Astrocyte (in vitro differentiated cells and primary cell): ENCODE results near the gene CASKIN1. TPM values are rescaled to one million over a fixed set of nuclear protein-coding genes. Genes with fewer than 3 reads are reported as not detected.

Experiments used
- DNase-seq: peaks from one replicate; pipeline ENCODE4 v3.0.0-alpha.2; 2010; ENCODE audit warnings: low read depth
- FAIRE-seq: peaks from 2 replicates; lab custom pipeline; 2011; peaks lifted over from hg19 to GRCh38; lab: Jason Lieb, UNC
- H2AFZ ChIP-seq: 2 replicates; pipeline ENCODE4 v1.6.0; 2012; ENCODE audit warnings: low read depth, low read length, inconsistent platforms
- H3K27ac ChIP-seq: 2 replicates; pipeline ENCODE4 v1.5.1; 2011; ENCODE audit warnings: low read depth, low read length, inconsistent platforms
- H3K27me3 ChIP-seq: 2 replicates; pipeline ENCODE4 v1.6.0; 2011; ENCODE audit warnings: low read length, inconsistent platforms; ENCODE audit not compliant: insufficient read depth
- H3K36me3 ChIP-seq: 2 replicates; pipeline ENCODE4 v1.5.1; 2011; ENCODE audit warnings: low read length, inconsistent platforms; ENCODE audit not compliant: insufficient read depth
- H3K4me1 ChIP-seq: 2 replicates; pipeline ENCODE4 v1.5.1; 2011; ENCODE audit warnings: low read length, inconsistent platforms; ENCODE audit not compliant: insufficient read depth
- H3K4me2 ChIP-seq: 2 replicates; pipeline ENCODE4 v1.6.0; 2012; ENCODE audit warnings: low read length, inconsistent platforms
- H3K4me3 ChIP-seq: 2 replicates; pipeline ENCODE4 v1.5.1; 2011; ENCODE audit warnings: low read depth, mild to moderate bottlenecking, low read length, inconsistent platforms; ENCODE audit not compliant: insufficient read depth
- H3K79me2 ChIP-seq: 2 replicates; pipeline ENCODE4 v1.6.0; 2012; ENCODE audit warnings: mild to moderate bottlenecking, low read length, inconsistent platforms; ENCODE audit not compliant: insufficient read depth
- H3K9ac ChIP-seq: 2 replicates; pipeline ENCODE4 v1.6.0; 2012; ENCODE audit warnings: mild to moderate bottlenecking, low read length, inconsistent platforms
- H3K9me3 ChIP-seq: 2 replicates; pipeline ENCODE4 v1.5.1; 2012; ENCODE audit warnings: low read depth, mild to moderate bottlenecking, low read length, inconsistent platforms; ENCODE audit not compliant: insufficient read depth
- H4K20me1 ChIP-seq: 2 replicates; pipeline ENCODE4 v1.6.0; 2012; ENCODE audit warnings: low read length, inconsistent platforms; ENCODE audit not compliant: insufficient read depth
- H3K27ac Mint-ChIP-seq: one replicate; pipeline ENCODE4 v1.8.0; 2021; ENCODE audit warnings: mild to moderate bottlenecking, mixed read lengths; ENCODE audit not compliant: unreplicated experiment
- H3K27me3 Mint-ChIP-seq: one replicate; pipeline ENCODE4 v1.8.0; 2021; ENCODE audit warnings: low read depth, mixed read lengths; ENCODE audit not compliant: unreplicated experiment
- H3K36me3 Mint-ChIP-seq: one replicate; pipeline ENCODE4 v1.8.0; 2021; ENCODE audit warnings: low read depth, mixed read lengths; ENCODE audit not compliant: unreplicated experiment
- H3K4me1 Mint-ChIP-seq: one replicate; pipeline ENCODE4 v1.8.0; 2021; ENCODE audit warnings: low read depth, mixed read lengths; ENCODE audit not compliant: unreplicated experiment
- H3K4me3 Mint-ChIP-seq: one replicate; pipeline ENCODE4 v1.8.0; 2021; ENCODE audit warnings: mild to moderate bottlenecking, moderate library complexity, mixed read lengths; ENCODE audit not compliant: unreplicated experiment
- H3K9me3 Mint-ChIP-seq: one replicate; pipeline ENCODE4 v1.8.0; 2021; ENCODE audit warnings: mild to moderate bottlenecking, mixed read lengths; ENCODE audit not compliant: unreplicated experiment
- CTCF ChIP-seq: IDR thresholded peaks from 2 replicates; pipeline ENCODE4 v1.5.1; 2011; ENCODE audit warnings: low read depth, mild to moderate bottlenecking, inconsistent platforms, low read length, moderate library complexity; ENCODE audit not compliant: insufficient read depth
- EZH2 ChIP-seq: IDR thresholded peaks from 2 replicates; pipeline ENCODE4 v1.6.1; 2012; ENCODE audit warnings: mild to moderate bottlenecking, low read length, inconsistent platforms; ENCODE audit not compliant: insufficient read depth
- total RNA-seq: library from RNA; stranded (reverse); gene quantifications from 2 replicates; pipeline ENCODE4 v1.2.1, GENCODE V29; 2021

Gene CASKIN1
- total RNA-seq, 1 donor from 2014 or later = 0.66 TPM

DNA sequence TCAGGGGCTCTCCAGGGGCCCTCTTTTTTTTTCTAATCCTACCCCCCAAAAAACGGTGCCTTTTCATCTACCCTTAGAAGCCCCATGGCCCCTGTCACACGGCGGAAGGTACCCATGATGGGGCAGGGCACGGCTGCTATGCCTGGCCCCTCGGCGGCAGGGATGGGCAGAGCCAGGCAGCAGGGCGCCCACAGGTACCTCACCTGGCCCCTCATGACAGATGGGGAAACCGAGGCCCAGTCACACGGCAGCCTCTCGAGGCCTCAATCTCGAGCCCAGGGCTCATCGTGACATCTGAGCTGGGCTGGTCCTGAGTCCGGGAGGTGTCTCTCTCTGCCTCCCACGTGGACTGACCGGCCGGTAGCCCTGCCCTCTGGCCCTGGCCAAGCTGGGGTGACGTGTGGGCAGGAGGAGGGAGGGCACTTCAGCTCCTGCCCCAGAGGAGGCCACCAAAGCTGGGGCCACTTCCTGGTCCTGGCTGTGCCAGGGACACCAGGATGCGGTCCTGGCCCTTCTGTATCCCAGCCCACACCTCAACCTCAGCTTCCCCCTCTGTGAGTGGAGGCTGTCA is 29.3 kb downstream of the CASKIN1 start:
- no peak for TF ChIP-seq CTCF
- no peak for TF ChIP-seq EZH2
- H3K4me3 Mint-ChIP-seq = no peak overlapping the region
- peaks cover 49% of the 10 kb centered on the region for H4K20me1 ChIP-seq

DNA sequence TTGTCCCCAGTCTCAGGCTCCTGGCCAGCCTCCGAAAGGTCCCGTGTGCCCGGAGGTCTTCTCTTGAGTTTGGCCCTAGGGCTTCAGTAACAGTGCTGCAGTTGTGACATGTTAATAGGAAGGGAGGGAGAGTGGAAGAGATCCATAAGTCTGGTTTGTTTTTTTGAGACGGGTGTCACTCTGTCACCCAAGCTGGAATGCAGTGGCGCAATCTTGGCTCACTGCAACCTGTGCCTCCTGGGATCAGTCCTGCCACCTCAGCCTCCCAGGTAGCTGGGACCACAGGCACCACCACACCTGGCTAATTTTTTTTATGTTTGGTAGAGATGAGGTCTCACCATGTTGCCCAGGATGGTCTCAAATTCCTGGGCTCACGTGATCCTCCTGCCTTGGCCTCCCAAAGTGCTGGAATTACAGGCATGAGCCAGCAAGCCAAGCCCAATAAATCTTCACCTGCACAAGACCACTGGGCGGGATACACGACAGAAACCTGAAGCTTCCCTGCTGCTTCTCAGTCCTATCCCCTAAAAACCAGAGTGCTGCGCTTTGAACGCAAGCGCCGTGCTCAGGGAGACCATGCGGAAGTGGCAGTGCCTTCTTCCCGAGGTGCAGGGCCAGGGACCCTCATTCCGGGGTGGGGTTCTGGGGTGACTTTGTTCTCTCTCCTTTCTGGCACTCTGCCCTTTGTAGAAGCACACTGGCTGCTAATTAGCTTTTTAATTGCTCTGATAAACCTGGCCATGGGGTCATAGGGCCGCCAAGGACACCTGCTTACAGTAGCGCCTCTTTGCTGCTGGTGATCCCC is 29.9 kb downstream of the CASKIN1 start:
- Histone ChIP-seq H3K9ac (no peak overlapping the region), H3K9me3 (no peaks in the 10 kb centered on the region), H3K36me3 (peaks cover 7% of the 10 kb centered on the region), H3K4me2 (no peak overlapping the region), H3K4me1 (peaks cover 3% of the 10 kb centered on the region), H3K27ac (no peak overlapping the region), H3K79me2 (peaks cover 49% of the 10 kb centered on the region), H4K20me1 (peaks cover 56% of the 10 kb centered on the region), H3K27me3 (no peaks in the 10 kb centered on the region), H3K4me3 (no peak overlapping the region), H2AFZ (no peak overlapping the region)
- Mint-ChIP-seq H3K36me3 (peaks cover 2% of the 10 kb centered on the region), H3K27ac (peak overlapping the region; percentile 62), H3K27me3 (no peaks in the 10 kb centered on the region), H3K9me3 (no peaks in the 10 kb centered on the region), H3K4me1 (peaks cover 2% of the 10 kb centered on the region), H3K4me3 (no peak overlapping the region)
- TF ChIP-seq CTCF = no peak
- no peak for TF ChIP-seq EZH2
- FAIRE-seq (no peak), DNase-seq (no peak)

More for the DNA sequence above, 29.3 kb downstream of the CASKIN1 start:
- H3K9me3 ChIP-seq = no peaks in the 10 kb centered on the region
- H3K36me3 ChIP-seq = peaks cover 7% of the 10 kb centered on the region
- Mint-ChIP-seq H3K27me3 (no peaks in the 10 kb centered on the region), H3K9me3 (no peaks in the 10 kb centered on the region), H3K27ac (no peak overlapping the region), H3K4me1 (peaks cover 2% of the 10 kb centered on the region), H3K36me3 (peaks cover 2% of the 10 kb centered on the region)
- H3K4me1 ChIP-seq = peaks cover 2% of the 10 kb centered on the region
- H3K4me3 ChIP-seq = no peak overlapping the region
- H3K79me2 ChIP-seq = peaks cover 42% of the 10 kb centered on the region
- no peak overlapping the region for H3K4me2 ChIP-seq
- no peak overlapping the region for H2AFZ ChIP-seq
- DNase-seq = no peak
- no peak for FAIRE-seq
- no peak overlapping the region for H3K9ac ChIP-seq
- no peaks in the 10 kb centered on the region for H3K27me3 ChIP-seq
- H3K27ac ChIP-seq = no peak overlapping the region

DNA sequence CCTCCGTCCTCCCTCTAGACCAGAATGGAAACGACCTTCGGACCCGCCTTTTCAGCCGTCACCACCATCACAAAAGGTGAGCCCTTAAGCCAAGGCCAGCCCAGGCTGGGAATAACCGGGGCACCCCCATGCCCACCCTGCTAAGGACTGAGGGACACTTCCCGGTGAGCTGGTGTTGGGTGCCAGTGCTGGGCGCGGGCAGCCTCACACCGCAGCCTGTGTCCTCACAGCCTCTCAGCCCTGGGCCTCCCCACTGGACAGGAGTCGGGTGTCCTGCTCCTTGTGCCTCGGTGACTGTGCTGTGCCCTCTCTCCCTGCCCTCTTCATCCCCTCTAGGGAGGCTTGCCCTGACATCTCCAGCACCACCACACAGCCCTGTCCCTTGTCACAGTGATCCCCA is 30.5 kb downstream of the CASKIN1 start:
- no peak overlapping the region for H3K4me2 ChIP-seq
- peaks cover 2% of the 10 kb centered on the region for H3K4me1 Mint-ChIP-seq
- FAIRE-seq = no peak
- H3K79me2 ChIP-seq = peaks cover 54% of the 10 kb centered on the region
- H3K27me3 ChIP-seq = no peaks in the 10 kb centered on the region
- H3K4me3 Mint-ChIP-seq = no peak overlapping the region
- H3K27me3 Mint-ChIP-seq = no peaks in the 10 kb centered on the region
- H3K36me3 ChIP-seq = peaks cover 7% of the 10 kb centered on the region
- DNase-seq = no peak
- no peaks in the 10 kb centered on the region for H3K9me3 Mint-ChIP-seq
- TF ChIP-seq EZH2 (no peak), CTCF (no peak)
- H3K36me3 Mint-ChIP-seq = peaks cover 2% of the 10 kb centered on the region
- no peak overlapping the region for H3K4me3 ChIP-seq
- H3K4me1 ChIP-seq = peaks cover 7% of the 10 kb centered on the region
- no peak overlapping the region for H2AFZ ChIP-seq
- peaks cover 61% of the 10 kb centered on the region for H4K20me1 ChIP-seq
- H3K9ac ChIP-seq = no peak overlapping the region
- peak overlapping the region; percentile 62 for H3K27ac Mint-ChIP-seq
- H3K27ac ChIP-seq = no peak overlapping the region
- H3K9me3 ChIP-seq = no peaks in the 10 kb centered on the region
